ENCODE measurements around the gene OTX2. TPM values are rescaled to one million over a fixed set of nuclear protein-coding genes. Genes with fewer than 3 reads are reported as not detected.

Gene OTX2
- total RNA-seq, 1 donor from 2014 or later = 0.27 TPM

Other genes starting within 250 kb of the OTX2 start
- 28.0 to 32.6 TPM (median 31.7 TPM) in 3 replicates for gene TMEM260, start 230.7 kb downstream of the OTX2 start, total RNA-seq